Esophagus squamous epithelium (tissue), 5 donors: ENCODE results near the gene POC1A. TPM values are rescaled to one million over a fixed set of nuclear protein-coding genes. Genes with fewer than 3 reads are reported as not detected.
A peak's percentile ranks its signal among the peaks of the same experiment; 100 is the strongest.

Experiments
- DNase-seq: peaks from one replicate; lab custom pipeline; 2025; lab: John Stamatoyannopoulos, UW
- H3K27ac ChIP-seq, 4 donors: fragments of 200-600 bp; sonication (generic); one replicate each; pipeline ENCODE4 v1.5.1; 2016 to 2019; ENCODE audit warnings: mild to moderate bottlenecking in 1 of 4
- H3K27me3 ChIP-seq, 4 donors: fragments of 200-600 bp; sonication (generic); 1 replicate in 3 of 4; 2 replicates in 1 of 4; pipeline versions ENCODE4 v1.5.1 to v1.6.0; 2017 to 2021; ENCODE audit warnings: antibody characterized with exemption in 1 of 4
- H3K36me3 ChIP-seq, 3 donors: fragments of 200-600 bp; sonication (generic); one replicate each; pipeline ENCODE4 v1.5.1; 2016 to 2019
- H3K4me1 ChIP-seq, 3 donors: fragments of 200-600 bp; sonication (generic); one replicate each; pipeline ENCODE4 v1.5.1; 2017 to 2019
- H3K4me3 ChIP-seq, 4 donors: fragments of 200-600 bp; sonication (generic); 1 replicate in 3 of 4; 2 replicates in 1 of 4; pipeline ENCODE4 v1.5.1; 2016 to 2019; ENCODE audit warnings: mild to moderate bottlenecking in 2 of 4, moderate library complexity in 1 of 4
- H3K9me3 ChIP-seq, 3 donors: fragments of 200-600 bp; sonication (generic); one replicate each; pipeline ENCODE4 v1.5.1; 2016 to 2019
- CTCF ChIP-seq, 6 experiments: fragments of 450-650 bp in 4 of 6; fragments of 200-600 bp in 2 of 6; sonication (generic) in 2 of 6; IDR thresholded peaks; one replicate each; pipeline ENCODE4 v1.5.1; 2016 to 2019; ENCODE audit warnings: antibody characterized with exemption in 6 of 6, mild to moderate bottlenecking in 4 of 6, moderate library complexity in 4 of 6
- POLR2A ChIP-seq, 4 donors: fragments of 450-650 bp; IDR thresholded peaks; one replicate each; pipeline ENCODE4 v1.6.1; 2017; ENCODE audit warnings: antibody characterized with exemption in 4 of 4, mild to moderate bottlenecking in 4 of 4, moderate library complexity in 3 of 4
- WGBS, 2 donors: methylation state at CpG; one replicate each; pipeline ENCODE4 v1.1.5; 2018; 5-methylcytosine and 5-hydroxymethylcytosine counted together
- intact Hi-C: fragments of 100-400 bp; cut with DNase I; formaldehyde crosslinking; loops from one replicate; pipeline ENCODE4 v1.15.0; 2022
- total RNA-seq, 4 donors: library from RNA; depleted of rRNA; stranded (reverse); fragments of >200 nt; gene quantifications; one replicate each; pipeline ENCODE4 v1.1.0, GENCODE V29; 2016
- donor health status: DM: yes; HTN: yes; CAD: no.

Gene POC1A
- total RNA-seq, 4 donors from 2014 or later: 2.7 to 10.3 (median 4.8) TPM

- Histone ChIP-seq H3K27me3 (no peaks in the 10 kb centered on the region), H3K4me3 (no peak overlapping the region), H3K27ac (peak overlapping the region; percentile 31 to 98 (median 96)), H3K4me1 (peaks cover 80 to 99% (median 89%) of the 10 kb centered on the region in 3 donors), H3K9me3 (no peaks in the 10 kb centered on the region), H3K36me3 (peaks cover 27 to 63% (median 49%) of the 10 kb centered on the region in 3 donors)
- no peak for DNase-seq
- no peak for TF ChIP-seq POLR2A (IDR thresholded peaks at IDR 0.05)
- TF ChIP-seq CTCF (IDR thresholded peaks at IDR 0.05): no peak
- intact Hi-C loops: loop anchor here (5.0 to 10.0 kb wide), 2 partner anchors 48 to 74 kb away; no protein-coding TSS in a partner anchor
- 26 to 73% methylated on average over 3 to 6 of the region's 21 CpGs for WGBS, 2 donors
Measured at GRCh38 chr3:52050571-52050970, 103.7 kb downstream of the POC1A start.

- no peak for DNase-seq
- H3K27me3 ChIP-seq: no peaks in the 10 kb centered on the region
- H3K9me3 ChIP-seq: no peaks in the 10 kb centered on the region
- H3K27ac ChIP-seq: peak overlapping the region; percentile 61 to 98 (median 96)
- H3K4me3 ChIP-seq: no peak overlapping the region
- intact Hi-C loops: no loop called here
- WGBS, 2 donors: 29 to 44% methylated on average over 2 of the region's 2 CpGs
- peaks cover 83 to 99% (median 92%) of the 10 kb centered on the region in 3 donors for H3K4me1 ChIP-seq
- TF ChIP-seq CTCF (IDR thresholded peaks at IDR 0.05) (no peak), POLR2A (IDR thresholded peaks at IDR 0.05) (no peak)
- H3K36me3 ChIP-seq: peaks cover 27 to 63% (median 49%) of the 10 kb centered on the region in 3 donors
Measured at GRCh38 chr3:52049503-52049902, 104.7 kb downstream of the POC1A start.

- Histone ChIP-seq H3K36me3 (peaks cover 27 to 46% (median 40%) of the 10 kb centered on the region in 3 donors), H3K4me1 (peaks cover 63 to 94% (median 72%) of the 10 kb centered on the region in 3 donors), H3K27me3 (no peaks in the 10 kb centered on the region), H3K9me3 (no peaks in the 10 kb centered on the region), H3K27ac (peak overlapping the region; percentile 92 to 98 (median 96)), H3K4me3 (no peak overlapping the region)
- DNase-seq: no peak
- WGBS, 2 donors: 60 to 69% methylated on average over 4 of the region's 20 CpGs
- TF ChIP-seq CTCF (IDR thresholded peaks at IDR 0.05) (no peak), POLR2A (IDR thresholded peaks at IDR 0.05) (peak in 1 of 4 donors; percentile 34)
- intact Hi-C loops: no loop called here
Measured at GRCh38 chr3:52047295-52047960, 106.8 kb downstream of the POC1A start.

GRCh38 chr3:52046902-52047239, 107.4 kb downstream of the POC1A start:
- no peak for TF ChIP-seq CTCF (IDR thresholded peaks at IDR 0.05)
- TF ChIP-seq POLR2A (IDR thresholded peaks at IDR 0.05): no peak
- H3K4me3 ChIP-seq: no peak overlapping the region
- peaks cover 57 to 88% (median 67%) of the 10 kb centered on the region in 3 donors for H3K4me1 ChIP-seq

GRCh38 chr3:52046186-52046901, 107.9 kb downstream of the POC1A start:
- H3K27me3 ChIP-seq: no peaks in the 10 kb centered on the region
- H3K4me3 ChIP-seq: no peak overlapping the region
- no peak for DNase-seq
- intact Hi-C loops: no loop called here
- H3K9me3 ChIP-seq: no peaks in the 10 kb centered on the region
- peaks cover 52 to 84% (median 62%) of the 10 kb centered on the region in 3 donors for H3K4me1 ChIP-seq
- 22 to 40% methylated on average over 8 to 10 of the region's 12 CpGs for WGBS, 2 donors
- TF ChIP-seq POLR2A (IDR thresholded peaks at IDR 0.05) (no peak), CTCF (IDR thresholded peaks at IDR 0.05) (no peak)
- peaks cover 25 to 35% (median 30%) of the 10 kb centered on the region in 3 donors for H3K36me3 ChIP-seq
- peak overlapping the region; percentile 92 to 98 (median 96) for H3K27ac ChIP-seq

More at GRCh38 chr3:52046902-52047239, 107.4 kb downstream of the POC1A start:
- WGBS, 2 donors: 25 to 41% methylated on average over 6 of the region's 7 CpGs
- intact Hi-C loops: no loop called here
- Histone ChIP-seq H3K36me3 (peaks cover 27 to 40% (median 35%) of the 10 kb centered on the region in 3 donors), H3K9me3 (no peaks in the 10 kb centered on the region), H3K27ac (peak overlapping the region; percentile 92 to 98 (median 96)), H3K27me3 (no peaks in the 10 kb centered on the region)
- DNase-seq: no peak
